Activated T-cell treated with anti-CD3 and anti-CD28 coated beads, Interleukin-2, amount 50 U/mL, for 24 hours (primary cell): ENCODE results near the gene R3HDM2.

Experiments
- DNase-seq: peaks from one replicate; pipeline ENCODE4 v3.0.0-alpha.2; 2020
- H3K27ac Mint-ChIP-seq: 2 replicates; pipeline ENCODE4 v1.8.0; 2020; ENCODE audit warnings: mild to moderate bottlenecking, mixed read lengths
- H3K27me3 Mint-ChIP-seq: 2 replicates; pipeline ENCODE4 v1.8.0; 2020; ENCODE audit warnings: mixed read lengths
- H3K36me3 Mint-ChIP-seq: 2 replicates; pipeline ENCODE4 v1.8.0; 2020; ENCODE audit warnings: low read depth, mixed read lengths
- H3K4me1 Mint-ChIP-seq: 2 replicates; pipeline ENCODE4 v1.8.0; 2020; ENCODE audit warnings: low read depth, mixed read lengths
- H3K4me3 Mint-ChIP-seq: 2 replicates; pipeline ENCODE4 v1.8.0; 2020; ENCODE audit warnings: mild to moderate bottlenecking, moderate library complexity, mixed read lengths
- H3K9me3 Mint-ChIP-seq: 2 replicates; pipeline ENCODE4 v1.8.0; 2020; ENCODE audit warnings: mixed read lengths

The R3HDM2 gene

DNA sequence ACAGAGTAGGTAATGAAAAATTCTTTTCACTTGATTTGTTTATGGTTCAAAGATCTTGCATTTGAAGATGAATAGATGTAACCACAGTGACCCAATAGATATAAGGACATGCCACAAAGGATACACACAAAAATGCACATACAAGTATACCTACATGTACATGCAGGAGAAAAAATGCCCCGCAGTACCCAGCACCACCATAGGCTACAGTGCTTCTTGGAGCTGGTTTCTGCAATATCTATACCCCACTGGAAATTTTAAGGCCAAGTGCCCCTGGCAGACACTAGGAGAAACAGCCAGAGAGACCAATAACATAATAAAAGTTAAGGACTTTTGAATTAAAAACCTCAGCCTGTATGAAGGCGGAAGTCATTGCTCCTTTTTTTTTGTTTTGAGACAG lies 167.7 kb downstream of the R3HDM2 start:
- Mint-ChIP-seq H3K27ac (no peak overlapping the region), H3K36me3 (peaks cover 79% of the 10 kb centered on the region)

DNA sequence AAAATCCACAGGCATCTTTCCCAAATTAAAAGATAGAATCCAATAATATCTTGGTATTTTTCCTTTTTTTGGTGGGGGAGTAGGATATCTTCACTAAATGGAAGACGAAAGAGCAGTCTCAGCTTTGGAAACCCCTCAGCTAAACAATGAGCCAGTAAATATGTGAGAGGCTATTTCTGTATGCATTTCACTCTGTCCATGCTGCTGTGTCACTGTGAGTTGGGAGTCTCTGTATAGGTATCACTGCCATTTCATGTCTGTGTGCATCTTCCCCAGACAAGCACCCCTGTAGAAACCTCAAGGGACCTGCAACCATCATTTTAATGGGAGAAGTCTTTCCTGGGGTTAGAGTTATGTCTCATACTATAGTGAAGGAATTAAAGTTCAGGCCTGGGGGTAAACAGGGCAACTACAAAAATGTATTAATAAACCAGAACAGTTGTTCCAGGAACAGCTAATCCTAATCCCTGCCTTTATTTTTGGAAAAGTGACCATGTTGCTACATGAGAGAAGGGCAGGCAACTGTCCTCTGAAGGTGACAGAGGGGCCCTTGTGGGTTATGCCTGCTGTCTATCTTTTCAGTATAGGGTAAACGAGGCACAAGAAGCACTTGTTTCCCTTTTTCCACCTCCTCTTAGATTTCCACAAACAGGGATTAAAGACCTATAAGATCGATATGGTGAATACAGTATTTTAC lies 168.6 kb downstream of the R3HDM2 start:
- DNase-seq, result no peak
- Mint-ChIP-seq H3K27me3 (no peaks in the 10 kb centered on the region), H3K36me3 (peaks cover 79% of the 10 kb centered on the region), H3K4me1 (peaks cover 6% of the 10 kb centered on the region), H3K9me3 (no peaks in the 10 kb centered on the region), H3K4me3 (no peak overlapping the region), H3K27ac (no peak overlapping the region)

More for the DNA sequence above, 167.7 kb downstream of the R3HDM2 start:
- no peak for DNase-seq
- Mint-ChIP-seq H3K4me3 (no peak overlapping the region), H3K9me3 (no peaks in the 10 kb centered on the region), H3K27me3 (no peaks in the 10 kb centered on the region), H3K4me1 (peaks cover 10% of the 10 kb centered on the region)

DNA sequence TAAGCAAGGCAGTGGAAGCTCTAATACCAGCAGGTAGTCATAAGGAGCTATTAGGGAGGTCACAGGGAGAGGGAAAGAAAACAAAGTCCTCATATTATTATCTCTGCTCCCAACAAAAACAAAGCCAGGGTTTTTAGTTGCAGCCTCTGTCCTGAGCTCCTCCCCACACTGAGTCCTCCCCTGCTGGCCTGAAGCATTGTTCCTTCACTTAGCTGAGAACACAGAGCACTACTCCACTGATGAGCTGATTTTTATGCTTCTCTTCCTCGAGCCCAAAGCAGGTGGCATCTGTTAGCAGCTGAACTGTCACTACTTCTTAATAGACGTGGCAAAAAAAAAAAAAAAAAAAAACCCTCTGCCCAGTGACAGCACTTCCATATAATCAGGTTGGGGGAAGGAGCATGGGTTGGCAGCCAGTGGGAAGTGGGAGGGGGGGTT lies 169.4 kb downstream of the R3HDM2 start:
- no peak for DNase-seq
- Mint-ChIP-seq H3K27ac (no peak overlapping the region), H3K4me1 (peaks cover 5% of the 10 kb centered on the region), H3K4me3 (no peak overlapping the region), H3K27me3 (no peaks in the 10 kb centered on the region), H3K9me3 (no peaks in the 10 kb centered on the region), H3K36me3 (peaks cover 80% of the 10 kb centered on the region)

DNA sequence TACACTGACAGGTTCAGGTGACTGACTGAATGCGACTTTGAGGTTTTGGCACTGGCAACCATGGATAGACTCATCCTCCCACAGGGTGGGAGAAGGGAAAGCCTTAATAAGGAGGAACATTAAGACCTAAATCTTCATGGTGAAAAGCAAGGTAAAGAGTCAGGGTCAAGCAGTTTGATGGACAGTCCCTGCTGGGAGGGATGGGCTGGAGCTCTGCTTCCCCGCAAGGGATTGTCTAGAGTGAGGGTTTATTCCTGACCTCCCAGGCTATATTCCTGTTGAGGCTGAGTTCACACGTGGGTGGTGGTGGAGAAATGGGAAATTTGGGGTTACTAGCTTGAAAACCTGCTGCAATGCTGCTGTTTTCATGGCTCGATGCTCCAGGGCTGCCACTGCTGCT lies 170.5 kb downstream of the R3HDM2 start:
- Mint-ChIP-seq H3K27me3 (no peaks in the 10 kb centered on the region), H3K4me1 (peaks cover 5% of the 10 kb centered on the region), H3K9me3 (no peaks in the 10 kb centered on the region), H3K27ac (no peak overlapping the region), H3K36me3 (peaks cover 85% of the 10 kb centered on the region), H3K4me3 (no peak overlapping the region)
- no peak for DNase-seq

DNA sequence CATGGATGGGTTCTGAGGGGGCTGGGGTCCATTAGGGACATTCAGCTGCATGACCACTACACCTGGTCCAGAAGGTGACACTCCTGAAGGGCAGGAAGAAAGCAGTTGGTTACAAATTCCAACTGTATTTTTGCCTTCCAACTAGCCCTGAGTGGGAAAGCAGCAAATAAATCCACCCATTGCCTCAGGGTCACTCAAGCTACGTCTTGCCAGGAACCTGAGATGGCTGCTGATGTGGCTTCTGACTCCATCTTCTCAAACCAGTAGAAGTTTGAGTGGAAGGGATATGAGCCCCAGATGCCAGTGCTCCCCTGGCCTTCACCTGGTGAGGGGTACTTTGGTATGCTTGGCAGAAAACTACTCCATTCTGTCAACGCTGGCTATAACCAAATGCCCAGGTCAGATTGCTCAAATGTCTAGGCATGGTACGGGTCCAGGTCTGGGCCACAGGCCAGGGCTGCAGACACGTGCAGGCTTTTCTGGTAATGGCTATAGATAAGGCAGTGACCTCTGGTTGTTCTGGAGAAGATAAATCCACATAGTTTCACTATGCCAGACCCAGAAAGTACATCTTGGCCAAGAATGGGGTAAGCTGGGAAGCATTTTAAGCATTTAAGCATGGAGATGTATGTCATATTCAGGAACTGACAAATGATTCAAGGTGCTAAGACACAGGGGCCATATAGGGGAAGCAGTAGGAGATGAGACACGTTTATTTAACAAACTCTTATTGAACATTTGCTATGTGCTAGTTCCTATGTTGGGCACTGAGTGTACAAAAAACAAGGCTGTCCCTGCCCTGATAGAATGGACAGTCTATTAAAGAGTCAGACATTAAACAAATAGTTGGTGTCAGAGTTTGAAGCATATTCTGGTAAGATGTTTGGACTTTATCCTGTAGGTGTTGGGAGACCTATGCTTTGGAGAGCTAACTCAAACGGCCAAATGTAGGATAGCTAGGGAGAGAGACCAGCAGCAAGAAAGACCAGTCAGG lies 171.6 kb downstream of the R3HDM2 start:
- no peaks in the 10 kb centered on the region for H3K27me3 Mint-ChIP-seq
- no peak overlapping the region for H3K27ac Mint-ChIP-seq
- peaks cover 5% of the 10 kb centered on the region for H3K4me1 Mint-ChIP-seq
- H3K9me3 Mint-ChIP-seq, result no peaks in the 10 kb centered on the region
- peaks cover 85% of the 10 kb centered on the region for H3K36me3 Mint-ChIP-seq
- DNase-seq, result no peak
- H3K4me3 Mint-ChIP-seq, result no peak overlapping the region

DNA sequence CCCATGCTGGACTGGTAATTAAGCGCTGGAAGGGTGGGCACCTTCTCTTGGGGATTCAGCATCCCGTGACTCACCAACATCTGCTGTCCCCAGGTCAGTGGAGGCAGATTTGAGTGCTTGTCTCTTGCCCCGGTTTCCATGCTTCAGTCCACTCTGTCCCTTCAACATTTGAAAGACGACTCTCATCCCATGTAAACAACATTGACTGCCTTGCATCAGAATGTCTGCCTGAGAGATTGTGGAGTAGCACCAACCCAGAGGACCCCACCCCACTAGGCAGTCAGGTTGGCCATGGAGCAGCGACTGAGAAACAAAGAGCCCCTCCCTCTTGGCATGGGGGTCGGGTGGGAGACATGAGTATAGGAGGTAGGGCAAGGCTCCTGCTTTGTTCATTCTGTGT lies 174.9 kb downstream of the R3HDM2 start:
- H3K27me3 Mint-ChIP-seq, result no peaks in the 10 kb centered on the region
- H3K9me3 Mint-ChIP-seq, result no peaks in the 10 kb centered on the region
- no peak overlapping the region for H3K4me3 Mint-ChIP-seq
- DNase-seq, result no peak
- peaks cover 63% of the 10 kb centered on the region for H3K36me3 Mint-ChIP-seq
- H3K4me1 Mint-ChIP-seq, result no peaks in the 10 kb centered on the region
- H3K27ac Mint-ChIP-seq, result no peak overlapping the region

DNA sequence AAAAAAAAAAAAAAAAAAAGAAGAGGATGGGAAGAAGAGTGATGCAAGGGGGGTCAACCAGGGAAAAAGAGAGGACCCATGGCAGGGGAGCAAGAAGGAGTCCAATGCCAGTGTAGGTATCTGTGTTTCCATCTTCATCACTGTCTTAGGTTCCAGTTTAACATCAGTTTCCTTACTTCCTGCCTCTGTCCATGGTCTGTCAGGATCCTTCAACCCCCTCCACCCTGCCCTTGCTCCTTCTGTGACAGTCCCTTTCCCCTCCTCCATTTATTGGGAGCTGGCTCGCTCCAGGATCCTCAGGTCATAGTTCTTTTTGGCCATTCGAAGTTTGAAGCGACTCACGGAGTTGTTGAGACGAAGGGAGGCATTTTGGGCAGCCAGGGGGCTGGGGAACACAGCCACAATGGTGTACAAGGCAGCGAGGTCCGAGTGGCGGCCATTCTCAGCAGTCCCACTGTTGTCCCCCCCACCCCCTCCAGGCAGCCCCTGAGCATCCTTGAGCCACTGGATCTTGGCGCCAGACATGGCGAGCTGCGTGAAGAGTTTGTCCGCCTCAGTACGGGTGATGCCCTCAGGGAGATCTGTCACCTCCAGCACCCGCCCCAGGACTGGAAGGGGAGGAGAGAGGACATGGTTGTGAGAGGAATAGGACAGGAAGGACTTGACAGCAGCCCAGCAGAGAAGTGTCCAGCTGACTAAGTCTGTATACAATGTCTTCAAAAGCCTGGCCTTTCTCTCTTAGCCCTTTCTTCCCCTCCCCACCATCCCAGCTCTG lies 176.2 kb downstream of the R3HDM2 start:
- Mint-ChIP-seq H3K4me3 (no peak overlapping the region), H3K36me3 (peaks cover 53% of the 10 kb centered on the region), H3K27me3 (no peaks in the 10 kb centered on the region), H3K9me3 (no peaks in the 10 kb centered on the region), H3K27ac (no peak overlapping the region), H3K4me1 (no peaks in the 10 kb centered on the region)
- no peak for DNase-seq

DNA sequence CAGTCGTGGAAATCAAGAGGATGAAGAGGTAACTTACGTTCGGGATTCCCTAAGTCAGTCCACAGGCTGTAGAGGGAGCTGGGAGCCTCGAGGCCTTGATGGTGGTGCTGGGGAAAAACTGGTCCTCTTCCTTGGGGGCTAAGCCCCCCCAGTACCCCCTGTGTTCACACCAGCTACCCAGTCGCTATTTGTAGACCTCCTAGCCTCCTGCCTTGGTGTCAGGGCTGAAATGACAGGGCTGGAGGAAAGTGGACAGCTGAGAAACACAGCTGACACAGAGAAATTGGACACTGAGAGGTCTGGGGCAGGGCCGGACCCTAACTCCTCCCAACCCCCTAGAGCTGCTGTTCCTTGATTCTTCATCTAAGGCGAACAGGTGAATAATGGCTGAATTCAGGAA lies 179.9 kb downstream of the R3HDM2 start, which contains the start of gene STAC3:
Gene STAC3 (minus strand): TSS at position 232 of the 400 bp plus-strand sequence. CDS start 1,551 bp downstream, outside the sequence.
- Mint-ChIP-seq H3K36me3 (peaks cover 19% of the 10 kb centered on the region), H3K4me1 (peaks cover 6% of the 10 kb centered on the region), H3K9me3 (no peaks in the 10 kb centered on the region), H3K27me3 (no peaks in the 10 kb centered on the region), H3K27ac (peak within 1 kb of the TSS; percentile 12), H3K4me3 (no peak within 1 kb of the TSS)
- no peak for DNase-seq

DNA sequence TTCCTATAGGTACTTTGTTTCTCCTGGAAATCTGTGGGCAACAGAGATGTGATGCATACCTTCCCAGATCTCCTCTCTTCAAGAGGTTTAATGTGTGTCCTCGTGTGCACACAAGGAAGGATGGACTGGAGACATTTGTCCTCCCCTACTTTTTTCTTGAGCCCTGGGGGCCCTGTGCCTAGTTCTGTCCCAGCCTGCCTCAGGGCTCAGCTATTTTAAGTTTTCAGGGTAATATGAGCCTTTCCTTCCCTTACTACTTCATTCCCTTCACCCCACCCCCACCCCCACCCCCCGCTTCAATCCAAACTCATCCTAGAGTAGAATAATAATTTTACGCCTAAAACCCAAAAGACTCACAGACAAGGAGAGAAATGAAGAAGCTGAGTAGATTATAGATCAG lies 180.3 kb downstream of the R3HDM2 start:
- Mint-ChIP-seq H3K27ac (no peak overlapping the region), H3K9me3 (no peaks in the 10 kb centered on the region), H3K27me3 (no peaks in the 10 kb centered on the region), H3K4me1 (peaks cover 6% of the 10 kb centered on the region), H3K4me3 (no peak overlapping the region), H3K36me3 (peaks cover 16% of the 10 kb centered on the region)
- no peak for DNase-seq

DNA sequence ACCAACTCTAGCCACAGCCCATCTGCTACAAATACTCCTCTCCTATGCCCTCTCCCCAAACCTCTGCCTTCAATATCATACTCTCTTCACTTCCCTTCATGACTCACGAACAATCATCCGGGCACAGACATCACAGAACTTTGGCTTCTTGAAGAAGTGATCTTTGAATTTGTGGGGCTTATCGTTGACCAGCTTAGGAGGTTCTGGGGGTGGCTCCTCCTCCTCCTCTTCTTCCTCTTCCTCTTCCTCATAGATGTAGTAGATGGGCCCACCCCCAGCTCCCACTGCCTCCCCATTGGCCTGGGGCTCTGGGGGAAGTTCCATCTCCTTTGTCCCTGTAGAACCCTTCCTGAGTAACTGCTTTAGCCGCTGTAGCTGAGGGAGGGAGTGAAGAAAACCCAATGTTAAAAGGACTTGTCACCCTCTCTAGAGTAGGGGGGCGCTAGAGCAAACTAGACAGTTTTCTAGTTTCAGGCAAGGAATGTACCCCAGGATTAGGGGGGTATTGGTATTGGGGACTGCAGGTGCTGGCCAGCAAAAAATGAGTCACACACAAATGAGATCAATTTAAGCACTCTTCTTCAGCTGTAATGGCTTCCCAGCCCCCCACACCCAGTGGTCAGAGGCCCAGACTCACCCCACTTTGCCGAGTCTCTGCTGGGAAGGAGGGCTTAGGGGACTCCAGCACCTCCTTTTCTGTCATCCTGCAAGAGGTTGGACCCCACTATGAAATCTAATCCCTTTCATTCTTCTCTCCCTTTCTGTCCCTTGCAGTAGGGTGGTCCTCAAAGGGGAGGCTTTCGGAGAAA lies 181.7 kb downstream of the R3HDM2 start:
- no peaks in the 10 kb centered on the region for H3K9me3 Mint-ChIP-seq
- H3K27me3 Mint-ChIP-seq, result peaks cover 8% of the 10 kb centered on the region
- H3K4me3 Mint-ChIP-seq, result no peak overlapping the region
- H3K4me1 Mint-ChIP-seq, result peaks cover 7% of the 10 kb centered on the region
- peaks cover 5% of the 10 kb centered on the region for H3K36me3 Mint-ChIP-seq
- DNase-seq, result no peak
- H3K27ac Mint-ChIP-seq, result no peak overlapping the region

DNA sequence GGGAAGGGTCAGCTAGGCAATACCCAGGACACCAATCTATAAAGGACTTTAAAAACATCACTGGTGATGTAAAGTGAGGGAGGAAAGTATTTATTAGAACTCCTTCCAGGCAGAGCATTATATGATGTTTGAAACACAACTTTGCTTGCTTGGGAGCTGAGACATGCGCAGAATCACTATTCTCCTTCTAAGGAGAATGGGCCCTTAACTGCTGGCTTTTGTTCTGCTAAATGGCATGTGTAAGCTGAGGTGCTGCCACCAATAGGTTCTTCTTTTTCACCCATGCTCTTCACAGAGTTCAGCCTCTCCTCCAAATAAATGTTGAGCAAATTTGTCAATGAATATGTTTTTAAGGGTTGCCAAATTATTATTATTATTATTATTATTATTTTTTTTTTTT lies 183.8 kb downstream of the R3HDM2 start:
- peaks cover 25% of the 10 kb centered on the region for H3K4me1 Mint-ChIP-seq
- H3K27me3 Mint-ChIP-seq, result peaks cover 27% of the 10 kb centered on the region
- no peak overlapping the region for H3K4me3 Mint-ChIP-seq
- H3K9me3 Mint-ChIP-seq, result no peaks in the 10 kb centered on the region
- no peak overlapping the region for H3K27ac Mint-ChIP-seq
- H3K36me3 Mint-ChIP-seq, result peaks cover 2% of the 10 kb centered on the region
- DNase-seq, result no peak

- H3K27me3 Mint-ChIP-seq, result peaks cover 48% of the 10 kb centered on the region
- peaks cover 7% of the 10 kb centered on the region for H3K36me3 Mint-ChIP-seq
- no peak overlapping the region for H3K4me3 Mint-ChIP-seq
- peak; percentile 29 for DNase-seq
- no peaks in the 10 kb centered on the region for H3K9me3 Mint-ChIP-seq
- peaks cover 50% of the 10 kb centered on the region for H3K4me1 Mint-ChIP-seq
- H3K27ac Mint-ChIP-seq, result no peak overlapping the region
These were observed 186.5 kb downstream of the R3HDM2 start for GRCh38 chr12:57244312-57244696.

DNA sequence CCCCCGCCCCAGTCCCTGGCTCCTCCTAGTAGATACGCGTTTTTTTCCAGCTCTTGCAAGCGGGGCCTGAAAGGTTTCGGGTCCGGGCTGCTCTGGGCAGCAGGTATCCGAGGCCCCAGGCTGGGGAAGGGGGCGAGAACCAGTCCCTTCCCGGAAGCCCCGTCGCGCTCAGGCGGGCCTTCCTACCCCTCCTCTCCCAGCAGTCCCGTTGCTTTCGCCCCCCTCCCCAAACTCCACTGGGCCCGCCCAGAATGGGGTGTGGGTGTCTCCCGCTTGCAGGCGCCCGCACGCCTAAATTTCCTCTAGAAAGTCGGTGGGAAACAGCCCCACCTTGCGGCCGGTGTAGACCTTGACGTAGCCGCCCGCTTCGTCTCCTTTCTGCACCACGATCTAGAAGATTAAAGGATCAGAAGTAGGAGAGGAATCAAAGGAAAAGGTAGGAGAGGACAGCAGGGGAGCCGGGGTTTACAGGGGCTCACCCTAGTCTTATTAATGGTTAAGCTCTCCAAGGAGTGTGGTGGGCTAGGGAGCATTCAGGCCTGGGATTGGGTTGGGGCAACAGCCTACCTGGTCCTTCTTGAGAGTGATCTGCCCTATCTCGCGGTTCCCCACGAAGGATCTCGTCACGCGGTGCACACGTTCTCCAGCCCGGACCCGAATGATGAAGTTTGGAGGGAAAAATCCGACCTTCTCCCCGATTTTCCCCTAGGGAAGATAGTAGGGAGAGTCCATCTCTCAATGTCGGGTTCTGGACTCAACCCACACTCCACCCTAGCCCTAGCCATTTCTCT lies 187.1 kb downstream of the R3HDM2 start:
- Mint-ChIP-seq H3K36me3 (peaks cover 7% of the 10 kb centered on the region), H3K27me3 (peaks cover 51% of the 10 kb centered on the region), H3K4me1 (peaks cover 49% of the 10 kb centered on the region), H3K4me3 (peak overlapping the region; percentile 64), H3K9me3 (no peaks in the 10 kb centered on the region), H3K27ac (no peak overlapping the region)
- DNase-seq, result peak; percentile 88
